GM19324 (cell line): Measurements from ENCODE around the gene BCL7B.
"Not testable (repeated sequence)": the region's sequence is repeated elsewhere in the genome, so short reads cannot be mapped to it uniquely, and the experiment has no call there.

Experiments used
- ATAC-seq: cut with Tn5 transposase; IDR thresholded peaks from one replicate; pipeline ENCODE4 v1.9.1; 2021; ENCODE audit warnings: mild to moderate bottlenecking, moderate library complexity; ENCODE audit not compliant: unreplicated experiment, low FRiP score

Gene BCL7B

GRCh38 chr7:73504920-73505319 is 52.6 kb downstream of the BCL7B start:
- ATAC-seq = no peak

- no peak for ATAC-seq
These were observed 53.5 kb downstream of the BCL7B start for GRCh38 chr7:73504017-73504416.

GRCh38 chr7:73503229-73503628 is 54.3 kb downstream of the BCL7B start:
- ATAC-seq = no peak

- ATAC-seq = no peak
These were observed 60.9 kb downstream of the BCL7B start for GRCh38 chr7:73496626-73497025.

GRCh38 chr7:73495507-73495906 is 62.0 kb downstream of the BCL7B start:
- ATAC-seq = not testable (repeated sequence)

GRCh38 chr7:73489976-73490375 is 67.5 kb downstream of the BCL7B start:
- no peak for ATAC-seq

GRCh38 chr7:73487486-73487885 is 70.0 kb downstream of the BCL7B start:
- no peak for ATAC-seq
